WTC11 (cell line): ENCODE measurements around the gene CAB39L. TPM values are rescaled to one million over a fixed set of nuclear protein-coding genes. Genes with fewer than 3 reads are reported as not detected.

Source experiments
- ATAC-seq: fragments of 200-7000 bp; cut with Tn5 transposase; 2 replicates; pipeline ENCODE4 v1.10.0; 2021; ENCODE audit warnings: mild to moderate bottlenecking, moderate library complexity
- CTCF ChIA-PET: fragments of 300-600 bp; sonication (Branson Sonifier 250); formaldehyde crosslinking; loops from one replicate; lab custom pipeline; 2021; ENCODE audit warnings: antibody characterized with exemption; lab: Charles Lee
- POLR2A ChIA-PET: fragments of 350-600 bp; sonication (Branson Sonifier 250); formaldehyde crosslinking; loops from one replicate; lab custom pipeline; 2021; ENCODE audit warnings: antibody characterized with exemption; lab: Charles Lee
- DNase-seq: peaks from one replicate; pipeline ENCODE4 v3.0.0; 2021; ENCODE audit warnings: low spot score
- H3K27ac Mint-ChIP-seq: 2 replicates; pipeline ENCODE4 v1.8.0; 2021; ENCODE audit warnings: mixed read lengths
- H3K27me3 Mint-ChIP-seq: 2 replicates; pipeline ENCODE4 v1.8.0; 2021; ENCODE audit warnings: low read depth, mild to moderate bottlenecking, moderate library complexity, mixed read lengths
- H3K36me3 Mint-ChIP-seq: 2 replicates; pipeline ENCODE4 v1.8.0; 2021; ENCODE audit warnings: mixed read lengths
- H3K4me1 Mint-ChIP-seq: 2 replicates; pipeline ENCODE4 v1.8.0; 2022; ENCODE audit warnings: mixed read lengths
- H3K4me3 Mint-ChIP-seq: 2 replicates; pipeline ENCODE4 v1.8.0; 2021; ENCODE audit warnings: mild to moderate bottlenecking, moderate library complexity, mixed read lengths
- H3K9me3 Mint-ChIP-seq: 2 replicates; pipeline ENCODE4 v1.8.0; 2021; ENCODE audit warnings: mixed read lengths
- AFF4 ChIP-seq: sonication (generic); formaldehyde crosslinking; IDR thresholded peaks from 2 replicates; pipeline ENCODE4 v1.8.1; 2023; ENCODE audit warnings: mild to moderate bottlenecking, missing genetic modification reagents, borderline replicate concordance
- ATF2 ChIP-seq: sonication (generic); formaldehyde crosslinking; IDR thresholded peaks from 2 replicates; pipeline ENCODE4 v1.8.1; 2022; ENCODE audit warnings: low read depth, missing genetic modification reagents, borderline replicate concordance
- ATF6 ChIP-seq: sonication (generic); formaldehyde crosslinking; IDR thresholded peaks from 2 replicates; pipeline ENCODE4 v1.8.1; 2023; ENCODE audit warnings: mild to moderate bottlenecking, missing genetic modification reagents
- CBFB ChIP-seq: sonication (generic); formaldehyde crosslinking; IDR thresholded peaks from 2 replicates; pipeline ENCODE4 v1.8.1; 2022; ENCODE audit warnings: mild to moderate bottlenecking, low read depth, missing genetic modification reagents
- CREM ChIP-seq: sonication (generic); formaldehyde crosslinking; IDR thresholded peaks from 2 replicates; pipeline ENCODE4 v1.8.1; 2022; ENCODE audit warnings: mild to moderate bottlenecking, missing genetic modification reagents, moderate library complexity
- ELF4 ChIP-seq: sonication (generic); formaldehyde crosslinking; IDR thresholded peaks from 2 replicates; pipeline ENCODE4 v1.8.1; 2022; ENCODE audit warnings: low read depth, mild to moderate bottlenecking, moderate library complexity, missing genetic modification reagents
- EMX1 ChIP-seq: fragments of 250-450 bp; sonication (Bioruptor Pico); IDR thresholded peaks from 2 replicates; pipeline ENCODE4 v1.8.0; 2021; ENCODE audit warnings: mild to moderate bottlenecking
- ESRRA ChIP-seq: sonication (generic); formaldehyde crosslinking; IDR thresholded peaks from 2 replicates; pipeline ENCODE4 v1.8.1; 2022; ENCODE audit warnings: mild to moderate bottlenecking, missing genetic modification reagents, borderline replicate concordance
- FOXJ3 ChIP-seq: sonication (generic); formaldehyde crosslinking; IDR thresholded peaks from 2 replicates; pipeline ENCODE4 v1.9.0; 2021; ENCODE audit warnings: missing genetic modification reagents, mild to moderate bottlenecking, borderline replicate concordance
- GABPB1 ChIP-seq: sonication (generic); formaldehyde crosslinking; IDR thresholded peaks from 2 replicates; pipeline ENCODE4 v1.8.1; 2023; ENCODE audit warnings: mild to moderate bottlenecking, missing genetic modification reagents
- HMGXB4 ChIP-seq: sonication (generic); formaldehyde crosslinking; IDR thresholded peaks from 2 replicates; pipeline ENCODE4 v1.8.1; 2023; ENCODE audit warnings: mild to moderate bottlenecking, moderate library complexity, missing genetic modification reagents
- IRF2 ChIP-seq: sonication (generic); formaldehyde crosslinking; IDR thresholded peaks from 2 replicates; pipeline ENCODE4 v1.8.0; 2022; ENCODE audit warnings: low read depth, missing genetic modification reagents, borderline replicate concordance
- JAZF1 ChIP-seq: fragments of 250-450 bp; sonication (Bioruptor Pico); IDR thresholded peaks from 2 replicates; pipeline ENCODE4 v1.9.0; 2021; ENCODE audit warnings: moderate library complexity, mild to moderate bottlenecking, inconsistent platforms
- MXD4 ChIP-seq: fragments of 250-450 bp; sonication (Bioruptor Pico); IDR thresholded peaks from 2 replicates; pipeline ENCODE4 v1.8.0; 2021; ENCODE audit warnings: mild to moderate bottlenecking, moderate library complexity, borderline replicate concordance
- NFE2L1 ChIP-seq: sonication (generic); formaldehyde crosslinking; IDR thresholded peaks from 2 replicates; pipeline ENCODE4 v1.8.1; 2023; ENCODE audit warnings: missing genetic modification reagents
- NFYB ChIP-seq: sonication (generic); formaldehyde crosslinking; conservative IDR thresholded peaks from 2 replicates; pipeline ENCODE4 v1.8.0; 2022; ENCODE audit warnings: low read depth, missing genetic modification reagents
- PREB ChIP-seq: sonication (generic); formaldehyde crosslinking; IDR thresholded peaks from 2 replicates; pipeline ENCODE4 v1.8.1; 2022; ENCODE audit warnings: mild to moderate bottlenecking, missing genetic modification reagents, moderate library complexity, borderline replicate concordance
- PRRX2 ChIP-seq: fragments of 250-450 bp; sonication (Bioruptor Pico); IDR thresholded peaks from 2 replicates; pipeline ENCODE4 v1.8.0; 2021; ENCODE audit warnings: mild to moderate bottlenecking
- SOX15 ChIP-seq: fragments of 250-450 bp; sonication (Bioruptor Pico); IDR thresholded peaks from 2 replicates; pipeline ENCODE4 v1.9.0; 2021; ENCODE audit warnings: mild to moderate bottlenecking
- TEAD1 ChIP-seq: sonication (generic); formaldehyde crosslinking; IDR thresholded peaks from 2 replicates; pipeline ENCODE4 v1.8.0; 2022; ENCODE audit warnings: mild to moderate bottlenecking, missing genetic modification reagents
- TEAD4 ChIP-seq: sonication (generic); formaldehyde crosslinking; IDR thresholded peaks from 2 replicates; pipeline ENCODE4 v1.8.0; 2022; ENCODE audit warnings: mild to moderate bottlenecking, missing genetic modification reagents
- ZNF138 ChIP-seq: sonication (generic); formaldehyde crosslinking; conservative IDR thresholded peaks from 2 replicates; pipeline ENCODE4 v1.8.1; 2022; ENCODE audit warnings: mild to moderate bottlenecking, moderate library complexity, missing genetic modification reagents
- ZNF317 ChIP-seq: sonication (generic); formaldehyde crosslinking; IDR thresholded peaks from 2 replicates; pipeline ENCODE4 v1.8.1; 2023; ENCODE audit warnings: low read depth, mild to moderate bottlenecking, moderate library complexity, missing genetic modification reagents, borderline replicate concordance
- total RNA-seq: library from RNA; stranded (reverse); gene quantifications from 3 replicates; pipeline ENCODE4 v1.2.3, GENCODE V29; 2021

CAB39L gene
- total RNA-seq, 1 experiment from 2014 or later = 3.3 TPM

- H3K4me3 Mint-ChIP-seq = no peak overlapping the region
- POLR2A ChIA-PET = no interaction called here
- DNase-seq = no peak
- no peaks in the 10 kb centered on the region for H3K27me3 Mint-ChIP-seq
- H3K36me3 Mint-ChIP-seq = no peaks in the 10 kb centered on the region
- H3K4me1 Mint-ChIP-seq = peaks cover 7% of the 10 kb centered on the region
- no peak overlapping the region for H3K27ac Mint-ChIP-seq
- no peaks in the 10 kb centered on the region for H3K9me3 Mint-ChIP-seq
- no peak for ATAC-seq
- TF ChIP-seq PRRX2 (CRISPR knock-in tag) = no peak
- TF ChIP-seq CBFB (CRISPR knock-in tag) = no peak
- TF ChIP-seq SOX15 = no peak
- no peak for TF ChIP-seq ZNF317
- TF ChIP-seq ATF2 (CRISPR knock-in tag) = no peak
- TF ChIP-seq, all 79 proteins: peak for 0
- CTCF ChIA-PET = no interaction called here
Observed at GRCh38 chr13:49343731-49344130, 100.1 kb downstream of the CAB39L start.

- POLR2A ChIA-PET = no interaction called here
Observed at GRCh38 chr13:49343255-49343654, 100.6 kb downstream of the CAB39L start.

GRCh38 chr13:49342454-49342853 lies 101.4 kb downstream of the CAB39L start:
- no peak for ATAC-seq
- Mint-ChIP-seq H3K9me3 (no peaks in the 10 kb centered on the region), H3K27me3 (no peaks in the 10 kb centered on the region), H3K27ac (no peak overlapping the region), H3K4me1 (no peaks in the 10 kb centered on the region), H3K36me3 (no peaks in the 10 kb centered on the region), H3K4me3 (no peak overlapping the region)
- DNase-seq = no peak
- POLR2A ChIA-PET = no interaction called here
- TF ChIP-seq TEAD4 (CRISPR knock-in tag) = no peak
- no peak for TF ChIP-seq NFE2L1 (CRISPR knock-in tag)
- no peak for TF ChIP-seq HMGXB4 (CRISPR knock-in tag)
- TF ChIP-seq NFYB (CRISPR knock-in tag) = no peak
- TF ChIP-seq CREM = no peak
- TF ChIP-seq ZNF138 (CRISPR knock-in tag) = no peak
- TF ChIP-seq ESRRA = no peak
- no peak for TF ChIP-seq ATF6 (CRISPR knock-in tag)
- no peak for TF ChIP-seq GABPB1 (CRISPR knock-in tag)
- TF ChIP-seq FOXJ3 = no peak
- TF ChIP-seq IRF2 (CRISPR knock-in tag) = no peak
- TF ChIP-seq MXD4 (CRISPR knock-in tag) = no peak
- TF ChIP-seq EMX1 = no peak
- TF ChIP-seq JAZF1 = no peak
- no peak for TF ChIP-seq PREB
- TF ChIP-seq TEAD1 (CRISPR knock-in tag) = no peak
- no peak for TF ChIP-seq AFF4 (CRISPR knock-in tag)
- no peak for TF ChIP-seq ZNF317
- CTCF ChIA-PET = no interaction called here

More at GRCh38 chr13:49343255-49343654, 100.6 kb downstream of the CAB39L start:
- Mint-ChIP-seq H3K4me3 (no peak overlapping the region), H3K36me3 (no peaks in the 10 kb centered on the region), H3K27ac (no peak overlapping the region), H3K27me3 (no peaks in the 10 kb centered on the region), H3K4me1 (0 out of 2 replicates have a peak, but pooled peaks cover 4% of the 10 kb centered on the region), H3K9me3 (no peaks in the 10 kb centered on the region)
- TF ChIP-seq ELF4 = no peak
- ATAC-seq = no peak
- DNase-seq = no peak
- CTCF ChIA-PET = no interaction called here
